ENCODE data around the gene OR2T10.

OR2T10 gene

GRCh38 chr1:248627971-248628844, 30.7 kb upstream of the OR2T10 start:
- no peak overlapping the region for H3K4me3 ChIP-seq (ENCODE audit: low read depth, low read length)
- TF ChIP-seq CTCF (IDR thresholded peaks at IDR 0.05; ENCODE audit: low read depth, low read length): no peak

GRCh38 chr1:248625971-248626370, 28.5 kb upstream of the OR2T10 start:
- no peak for TF ChIP-seq CTCF (IDR thresholded peaks at IDR 0.05; ENCODE audit: low read depth, low read length)
- H3K4me3 ChIP-seq (ENCODE audit: low read depth, low read length): no peak overlapping the region

GRCh38 chr1:248625166-248625565, 27.7 kb upstream of the OR2T10 start:
- TF ChIP-seq CTCF (IDR thresholded peaks at IDR 0.05; ENCODE audit: low read depth, low read length): no peak

GRCh38 chr1:248622570-248623001, 25.1 kb upstream of the OR2T10 start:
- no peak for TF ChIP-seq CTCF (IDR thresholded peaks at IDR 0.05; ENCODE audit: low read depth, low read length)
- H3K4me3 ChIP-seq (ENCODE audit: low read depth, low read length): no peak overlapping the region

More at GRCh38 chr1:248625166-248625565, 27.7 kb upstream of the OR2T10 start:
- H3K4me3 ChIP-seq (ENCODE audit: low read depth, low read length): no peak overlapping the region

GRCh38 chr1:248621770-248622169, 24.3 kb upstream of the OR2T10 start:
- TF ChIP-seq CTCF (IDR thresholded peaks at IDR 0.05; ENCODE audit: low read depth, low read length): no peak
- no peak overlapping the region for H3K4me3 ChIP-seq (ENCODE audit: low read depth, low read length)

- H3K4me3 ChIP-seq (ENCODE audit: low read depth, low read length): no peak overlapping the region
- peak; percentile 48 for TF ChIP-seq CTCF (IDR thresholded peaks at IDR 0.05; ENCODE audit: low read depth, low read length)
Observed at GRCh38 chr1:248618878-248619277, 21.4 kb upstream of the OR2T10 start.

- TF ChIP-seq CTCF (IDR thresholded peaks at IDR 0.05; ENCODE audit: low read depth, low read length): no peak
- H3K4me3 ChIP-seq (ENCODE audit: low read depth, low read length): no peak overlapping the region
Observed at GRCh38 chr1:248618119-248618518, 20.6 kb upstream of the OR2T10 start.

Measured in WI38 (cell line).